Mucosa of stomach (tissue), 1 donor: ENCODE measurements around the gene CMIP.

ENCODE experiments used
- H3K27me3 ChIP-seq: one replicate; pipeline ENCODE4 v1.7.0; 2013; ENCODE audit warnings: mild to moderate bottlenecking, low read length; ENCODE audit not compliant: control insufficient read depth, insufficient read depth
- H3K36me3 ChIP-seq: one replicate; pipeline ENCODE4 v1.7.0; 2013; ENCODE audit warnings: low read length; ENCODE audit not compliant: control insufficient read depth, insufficient read depth
- H3K4me1 ChIP-seq: one replicate; pipeline ENCODE4 v1.7.0; 2013; ENCODE audit warnings: mild to moderate bottlenecking, low read length; ENCODE audit not compliant: control insufficient read depth, insufficient read depth
- H3K4me3 ChIP-seq: one replicate; pipeline ENCODE4 v1.7.0; 2013; ENCODE audit warnings: low read length
- H3K9ac ChIP-seq: one replicate; pipeline ENCODE4 v1.7.0; 2013; ENCODE audit warnings: mild to moderate bottlenecking, low read length, moderate library complexity
- H3K9me3 ChIP-seq: one replicate; pipeline ENCODE4 v1.7.0; 2013; ENCODE audit warnings: mild to moderate bottlenecking, low read length, moderate library complexity; ENCODE audit not compliant: control insufficient read depth
- donor health status: Pancreatic carcinoma.

The CMIP gene

GRCh38 chr16:81608523-81609209 lies 164.1 kb downstream of the CMIP start:
- Histone ChIP-seq H3K4me3 (no peak overlapping the region), H3K27me3 (no peaks in the 10 kb centered on the region), H3K36me3 (no peaks in the 10 kb centered on the region), H3K9ac (no peak overlapping the region), H3K4me1 (peaks cover 47% of the 10 kb centered on the region), H3K9me3 (no peaks in the 10 kb centered on the region)

DNA sequence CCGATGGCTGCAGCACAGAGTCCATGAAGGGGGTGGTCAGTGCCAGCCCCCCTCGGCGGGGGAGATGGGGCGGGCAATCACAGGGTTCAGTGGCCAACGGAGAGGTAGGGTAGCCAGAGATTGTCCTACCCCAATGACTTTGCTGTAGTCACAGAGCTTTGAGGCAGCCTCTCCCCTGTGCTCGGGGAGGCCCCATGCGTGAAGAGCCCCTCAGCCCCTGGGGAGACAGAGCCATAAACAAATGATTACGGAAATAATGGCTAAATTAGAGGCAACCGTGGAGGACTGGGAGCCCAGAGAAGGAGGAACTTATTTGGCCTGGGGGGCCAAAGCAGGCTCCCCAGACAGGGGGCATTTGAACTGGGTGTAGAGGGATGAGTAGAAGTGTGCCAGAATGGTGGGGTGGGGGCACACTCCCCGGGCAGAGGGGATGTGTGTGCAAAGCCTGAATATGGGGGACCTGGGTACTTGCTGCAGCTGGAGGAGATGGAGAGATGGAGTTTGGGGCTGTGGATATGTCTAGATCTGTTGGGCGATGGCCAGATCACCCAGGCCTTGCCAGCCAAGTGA lies 164.8 kb downstream of the CMIP start:
- Histone ChIP-seq H3K36me3 (no peaks in the 10 kb centered on the region), H3K4me1 (peaks cover 47% of the 10 kb centered on the region), H3K27me3 (no peaks in the 10 kb centered on the region), H3K9me3 (no peaks in the 10 kb centered on the region), H3K9ac (no peak overlapping the region), H3K4me3 (no peak overlapping the region)

DNA sequence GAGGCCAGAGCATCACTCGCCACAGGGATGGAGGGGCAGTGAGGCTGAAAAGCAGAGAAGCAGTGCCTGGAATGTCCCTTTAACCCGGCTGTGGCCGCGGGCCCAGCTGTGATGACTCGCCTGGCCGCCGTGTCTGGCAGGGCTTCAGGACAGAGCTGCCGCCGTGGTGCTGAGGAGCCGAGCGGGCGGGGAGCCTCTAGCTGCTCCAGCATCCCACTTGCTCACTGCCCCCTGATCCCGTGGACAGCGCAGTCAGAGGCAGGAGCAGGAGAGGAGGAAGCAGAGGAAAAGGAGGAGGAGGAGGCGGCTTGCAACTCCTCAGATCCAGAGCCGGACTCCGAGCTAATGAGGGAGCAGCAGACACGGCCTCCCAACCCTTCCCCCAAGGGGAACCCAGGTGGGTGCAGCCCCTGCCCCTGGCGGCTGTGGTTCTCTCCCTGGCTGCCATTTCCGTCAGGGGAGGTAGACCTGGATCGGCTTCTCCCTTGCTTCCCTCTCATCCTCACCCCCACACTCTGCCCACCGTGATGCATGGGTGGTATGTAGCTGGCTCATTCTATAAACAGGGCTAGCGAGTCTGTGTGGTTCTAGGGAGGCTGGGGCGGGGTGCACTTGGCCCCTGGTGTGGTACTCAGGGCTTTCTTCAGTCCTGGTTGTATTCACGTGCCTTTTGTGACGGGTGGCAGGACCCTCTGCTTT lies 165.7 kb downstream of the CMIP start:
- Histone ChIP-seq H3K27me3 (no peaks in the 10 kb centered on the region), H3K36me3 (no peaks in the 10 kb centered on the region), H3K9me3 (no peaks in the 10 kb centered on the region), H3K9ac (no peak overlapping the region), H3K4me3 (no peak overlapping the region), H3K4me1 (peaks cover 43% of the 10 kb centered on the region)

GRCh38 chr16:81610936-81611335 lies 166.3 kb downstream of the CMIP start:
- no peak overlapping the region for H3K4me3 ChIP-seq
- no peaks in the 10 kb centered on the region for H3K9me3 ChIP-seq
- H3K9ac ChIP-seq = no peak overlapping the region

DNA sequence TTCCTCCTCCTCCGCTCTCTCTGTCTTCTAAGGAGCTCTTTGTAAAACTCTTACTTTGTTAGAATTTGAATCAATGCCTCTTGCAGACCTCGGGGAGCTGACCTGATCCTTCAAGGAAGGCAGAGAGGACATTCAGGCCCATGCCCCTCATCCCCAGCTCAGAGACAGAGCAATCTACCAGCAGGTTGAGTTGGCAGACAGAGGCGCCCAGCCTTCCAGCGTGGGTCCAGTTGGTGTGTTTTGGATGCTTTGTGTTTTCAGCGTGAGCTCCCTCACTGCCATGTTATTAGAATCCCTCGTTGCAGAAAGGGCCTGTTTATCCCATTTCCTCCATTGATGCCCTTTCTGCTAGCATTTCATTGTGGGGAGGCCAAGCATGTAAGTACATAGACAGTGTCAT lies 167.1 kb downstream of the CMIP start:
- Histone ChIP-seq H3K27me3 (no peaks in the 10 kb centered on the region), H3K4me3 (no peak overlapping the region), H3K4me1 (peaks cover 34% of the 10 kb centered on the region), H3K9ac (no peak overlapping the region), H3K9me3 (no peaks in the 10 kb centered on the region), H3K36me3 (no peaks in the 10 kb centered on the region)

More at GRCh38 chr16:81610936-81611335, 166.3 kb downstream of the CMIP start:
- Histone ChIP-seq H3K4me1 (peaks cover 38% of the 10 kb centered on the region), H3K27me3 (no peaks in the 10 kb centered on the region), H3K36me3 (no peaks in the 10 kb centered on the region)

GRCh38 chr16:81612351-81613163 lies 167.9 kb downstream of the CMIP start:
- Histone ChIP-seq H3K4me1 (peaks cover 32% of the 10 kb centered on the region), H3K9ac (no peak overlapping the region), H3K36me3 (no peaks in the 10 kb centered on the region), H3K4me3 (no peak overlapping the region), H3K27me3 (no peaks in the 10 kb centered on the region), H3K9me3 (no peaks in the 10 kb centered on the region)

GRCh38 chr16:81614171-81614570 lies 169.6 kb downstream of the CMIP start:
- Histone ChIP-seq H3K9ac (no peak overlapping the region), H3K4me3 (no peak overlapping the region), H3K27me3 (no peaks in the 10 kb centered on the region), H3K36me3 (no peaks in the 10 kb centered on the region), H3K9me3 (no peaks in the 10 kb centered on the region), H3K4me1 (peaks cover 38% of the 10 kb centered on the region)

GRCh38 chr16:81614654-81615359 lies 170.2 kb downstream of the CMIP start:
- peaks cover 32% of the 10 kb centered on the region for H3K4me1 ChIP-seq
- no peaks in the 10 kb centered on the region for H3K36me3 ChIP-seq
- H3K9ac ChIP-seq = no peak overlapping the region
- no peak overlapping the region for H3K4me3 ChIP-seq
- no peaks in the 10 kb centered on the region for H3K9me3 ChIP-seq
- no peaks in the 10 kb centered on the region for H3K27me3 ChIP-seq

DNA sequence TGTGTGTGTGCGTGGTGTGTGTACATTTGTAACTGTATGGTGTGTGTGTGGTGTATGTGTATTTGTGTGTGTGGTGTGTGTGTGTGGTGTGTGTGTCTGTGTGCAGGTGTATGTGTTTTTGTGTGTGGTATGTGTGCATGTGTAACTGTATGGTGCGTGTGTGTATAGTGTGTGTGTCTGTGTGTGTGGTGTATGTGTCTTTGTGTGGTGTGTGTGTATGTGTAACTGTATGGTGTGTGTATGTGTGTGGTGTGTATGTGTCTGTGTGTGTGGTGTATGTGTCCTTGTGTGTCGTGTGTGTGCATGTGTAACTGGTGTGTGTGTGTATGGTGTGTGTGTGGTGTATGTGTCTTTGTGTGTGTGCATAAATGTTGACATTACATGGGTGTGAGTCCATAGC lies 170.8 kb downstream of the CMIP start:
- no peaks in the 10 kb centered on the region for H3K9me3 ChIP-seq
- H3K4me3 ChIP-seq = no peak overlapping the region
- H3K27me3 ChIP-seq = no peaks in the 10 kb centered on the region
- H3K36me3 ChIP-seq = no peaks in the 10 kb centered on the region
- H3K4me1 ChIP-seq = peaks cover 26% of the 10 kb centered on the region
- no peak overlapping the region for H3K9ac ChIP-seq

- H3K4me3 ChIP-seq = no peak overlapping the region
- H3K4me1 ChIP-seq = peaks cover 22% of the 10 kb centered on the region
Measured at GRCh38 chr16:81615833-81616232, 171.2 kb downstream of the CMIP start.

GRCh38 chr16:81616321-81617020 lies 171.9 kb downstream of the CMIP start:
- Histone ChIP-seq H3K27me3 (no peaks in the 10 kb centered on the region), H3K4me3 (no peak overlapping the region), H3K9ac (no peak overlapping the region), H3K9me3 (no peaks in the 10 kb centered on the region), H3K36me3 (no peaks in the 10 kb centered on the region), H3K4me1 (peaks cover 22% of the 10 kb centered on the region)

More at GRCh38 chr16:81615833-81616232, 171.2 kb downstream of the CMIP start:
- Histone ChIP-seq H3K27me3 (no peaks in the 10 kb centered on the region), H3K36me3 (no peaks in the 10 kb centered on the region), H3K9ac (no peak overlapping the region), H3K9me3 (no peaks in the 10 kb centered on the region)
